SK-N-SH (cell line): ENCODE results near the gene ANKS4B. TPM values are rescaled to one million over a fixed set of nuclear protein-coding genes. Genes with fewer than 3 reads are reported as not detected.

ENCODE experiments used
- CTCF ChIA-PET: fragments of 300-600, 350-600 bp; formaldehyde crosslinking; extraction: SDS; loops from one replicate; lab custom pipeline; 2021; lab: Yijun Ruan, JAX
- POLR2A ChIA-PET: fragments of 350-600 bp; sonication (Branson Sonifier 250); formaldehyde crosslinking; extraction: SDS; loops from one replicate; lab custom pipeline; 2020; ENCODE audit warnings: antibody characterized with exemption, inconsistent platforms; lab: Yijun Ruan, JAX
- DNase-seq: peaks from one replicate; pipeline ENCODE4 v3.0.0; 2012
- H2AFZ ChIP-seq: fragments of 200-600 bp; sonication (generic); 2 replicates; pipeline ENCODE4 v1.8.1; 2016; ENCODE audit warnings: antibody characterized with exemption, mild to moderate bottlenecking, low read depth
- H3F3A ChIP-seq: fragments of 200-600 bp; sonication (generic); replicated peaks from 2 replicates; pipeline ENCODE3; 2016; ENCODE audit warnings: antibody characterized with exemption, mild to moderate bottlenecking; ENCODE audit not compliant: insufficient read depth
- H3K27ac ChIP-seq, 2 experiments: fragments of 200-500 bp in 1 of 2; fragments of 200-600 bp in 1 of 2; sonication (Bioruptor generic) in 1 of 2; sonication (generic), shearing (Covaris generic) in 1 of 2; 2 replicates each; pipeline versions ENCODE4 v1.5.1 to v1.6.1; 2014 to 2016; ENCODE audit warnings: low read depth in 2 of 2, inconsistent platforms in 1 of 2, low read length in 1 of 2, mild to moderate bottlenecking in 1 of 2, mixed read lengths in 1 of 2
- H3K27me3 ChIP-seq: fragments of 200-600 bp; sonication (generic), shearing (Covaris generic); 2 replicates; pipeline ENCODE4 v1.6.1; 2016; ENCODE audit warnings: mixed run types; ENCODE audit not compliant: insufficient read depth
- H3K36me3 ChIP-seq, 2 experiments: fragments of 200-500 bp in 1 of 2; fragments of 200-600 bp in 1 of 2; sonication (Bioruptor generic) in 1 of 2; sonication (generic) in 1 of 2; replicated peaks in 1 of 2; 2 replicates each; pipeline versions ENCODE3 to v1.5.1; 2014 to 2016; ENCODE audit warnings: low read length in 1 of 2, mild to moderate bottlenecking in 1 of 2; ENCODE audit not compliant: insufficient read depth in 2 of 2, control insufficient read depth in 1 of 2
- H3K4me1 ChIP-seq, 2 experiments: fragments of 200-500 bp in 1 of 2; fragments of 200-600 bp in 1 of 2; sonication (Bioruptor generic) in 1 of 2; sonication (generic), shearing (Covaris generic) in 1 of 2; 2 replicates each; pipeline versions ENCODE4 v1.5.1 to v1.6.1; 2014 to 2016; ENCODE audit warnings: low read depth in 1 of 2, low read length in 1 of 2, mixed run types in 1 of 2; ENCODE audit not compliant: insufficient read depth in 2 of 2, control insufficient read depth in 1 of 2
- H3K4me2 ChIP-seq: fragments of 200-600 bp; sonication (generic), shearing (Covaris generic); 2 replicates; pipeline ENCODE4 v1.6.1; 2017; ENCODE audit warnings: mixed run types
- H3K4me3 ChIP-seq, 2 experiments: fragments of 200-500 bp in 1 of 2; fragments of 200-600 bp in 1 of 2; sonication (Bioruptor generic) in 1 of 2; sonication (generic), shearing (Covaris generic) in 1 of 2; 2 replicates each; pipeline versions ENCODE4 v1.5.1 to v1.8.1; 2014 to 2016; ENCODE audit warnings: low read depth in 2 of 2, inconsistent platforms in 1 of 2, low read length in 1 of 2, mild to moderate bottlenecking in 1 of 2, mixed read lengths in 1 of 2, moderate library complexity in 1 of 2
- H3K79me2 ChIP-seq: fragments of 200-600 bp; sonication (generic); 2 replicates; pipeline ENCODE4 v1.8.1; 2017; ENCODE audit warnings: mild to moderate bottlenecking; ENCODE audit not compliant: insufficient read depth
- H3K9ac ChIP-seq: fragments of 200-600 bp; sonication (generic); 2 replicates; pipeline ENCODE4 v1.6.1; 2017; ENCODE audit warnings: mixed run types
- H3K9me2 ChIP-seq: fragments of 200-600 bp; sonication (generic); 2 replicates; pipeline ENCODE4 v1.6.1; 2017; ENCODE audit warnings: mixed run types
- H3K9me3 ChIP-seq: fragments of 200-600 bp; sonication (generic); 2 replicates; pipeline ENCODE4 v1.6.1; 2017; ENCODE audit warnings: mixed run types, mild to moderate bottlenecking, moderate library complexity
- H4K20me1 ChIP-seq: fragments of 200-600 bp; sonication (generic); 2 replicates; pipeline ENCODE4 v1.6.1; 2017; ENCODE audit warnings: mild to moderate bottlenecking, mixed run types; ENCODE audit not compliant: insufficient read depth
- CHD2 ChIP-seq: fragments of 150-350 bp; IDR thresholded peaks from 2 replicates; pipeline ENCODE4 v1.6.1; 2018; ENCODE audit warnings: low read length; ENCODE audit not compliant: partially characterized antibody
- CTCF ChIP-seq: fragments of 200-600 bp; sonication (generic); IDR thresholded peaks from 2 replicates; pipeline ENCODE4 v1.6.1; 2017; ENCODE audit warnings: antibody characterized with exemption, mild to moderate bottlenecking, moderate library complexity
- ELF1 ChIP-seq: IDR thresholded peaks from 2 replicates; pipeline ENCODE4 v1.4.0; 2012
- EP300 ChIP-seq, 2 experiments: IDR thresholded peaks; 2 replicates each; pipeline versions ENCODE4 v1.4.0 to v1.6.1; 2012; ENCODE audit warnings: borderline replicate concordance in 1 of 2, low read depth in 1 of 2, low read length in 1 of 2
- FOXJ3 ChIP-seq: sonication (generic); formaldehyde crosslinking; IDR thresholded peaks from 2 replicates; pipeline ENCODE4 v1.5.1; 2020; ENCODE audit warnings: mild to moderate bottlenecking, missing genetic modification reagents
- FOXM1 ChIP-seq: IDR thresholded peaks from 2 replicates; pipeline ENCODE4 v1.4.0; 2012; ENCODE audit warnings: low read depth, mild to moderate bottlenecking
- GABPA ChIP-seq: IDR thresholded peaks from 2 replicates; pipeline ENCODE4 v1.4.0; 2012; ENCODE audit warnings: low read depth, mild to moderate bottlenecking
- IRF3 ChIP-seq: fragments of 150-350 bp; IDR thresholded peaks from 2 replicates; pipeline ENCODE4 v1.6.1; 2016; ENCODE audit warnings: mild to moderate bottlenecking, low read depth, low read length
- JUND ChIP-seq: IDR thresholded peaks from 2 replicates; pipeline ENCODE4 v1.4.0; 2012
- MXI1 ChIP-seq: IDR thresholded peaks from 2 replicates; pipeline ENCODE4 v1.6.1; 2012; ENCODE audit warnings: mild to moderate bottlenecking, low read depth, low read length, improper control_type of control experiment
- NFIC ChIP-seq: IDR thresholded peaks from 2 replicates; pipeline ENCODE4 v1.4.0; 2012; ENCODE audit warnings: borderline replicate concordance
- PBX3 ChIP-seq: IDR thresholded peaks from 2 replicates; pipeline ENCODE4; 2012
- REST ChIP-seq: IDR thresholded peaks from 2 replicates; pipeline ENCODE4 v1.6.1; 2012; ENCODE audit warnings: mild to moderate bottlenecking, low read depth, low read length, moderate library complexity
- RFX5 ChIP-seq: IDR thresholded peaks from 2 replicates; pipeline ENCODE4 v1.6.1; 2012; ENCODE audit warnings: mild to moderate bottlenecking, improper control_type of control experiment, low read length
- RXRA ChIP-seq: IDR thresholded peaks from 2 replicates; pipeline ENCODE4 v1.4.0; 2012; ENCODE audit warnings: low read depth, mild to moderate bottlenecking, borderline replicate concordance
- SMC3 ChIP-seq: IDR thresholded peaks from 2 replicates; pipeline ENCODE4 v1.6.1; 2012; ENCODE audit warnings: low read depth, low read length, improper control_type of control experiment
- USF1 ChIP-seq: IDR thresholded peaks from 2 replicates; pipeline ENCODE4 v1.4.0; 2012; ENCODE audit warnings: low read depth, borderline replicate concordance
- ZBTB33 ChIP-seq: IDR thresholded peaks from 2 replicates; pipeline ENCODE4 v1.4.0; 2012; ENCODE audit warnings: low read depth, borderline replicate concordance
- WGBS: methylation state at CpG from one replicate; pipeline ENCODE4 v1.1.6; 2017; ENCODE audit warnings: low lambda C conversion rate; 5-methylcytosine and 5-hydroxymethylcytosine counted together
- polyA plus RNA-seq, 3 experiments: library from polyadenylated mRNA; depleted of rRNA; stranded (reverse); fragments of >200 nt; gene quantifications; 2 replicates each; pipeline ENCODE4 v1.2.3, GENCODE V29; 2012

Gene ANKS4B
- polyA plus RNA-seq, 1 of the 3 experiments (the other 2 are of a cell fraction): not detected

- Histone ChIP-seq H4K20me1 (no peaks in the 10 kb centered on the region), H3F3A (no peaks in the 10 kb centered on the region), H3K4me3 (no peak overlapping the region), H3K36me3 (no peaks in the 10 kb centered on the region), H3K9ac (no peak overlapping the region), H3K27ac (no peak overlapping the region), H3K4me2 (no peak overlapping the region), H3K4me1 (no peaks in the 10 kb centered on the region), H3K9me2 (no peaks in the 10 kb centered on the region), H2AFZ (no peak overlapping the region), H3K9me3 (no peaks in the 10 kb centered on the region), H3K27me3 (no peaks in the 10 kb centered on the region; the same call in 1 of the 2 replicates), H3K79me2 (no peaks in the 10 kb centered on the region)
- 42% methylated on average over 15 of the region's 15 CpGs for WGBS
- POLR2A ChIA-PET: no interaction called here
- no peak for DNase-seq
- CTCF ChIA-PET: interaction anchor here (1.0 kb wide), 1 partner anchor 28 kb away, joined by 3 read pairs; the partner anchor contains the start of gene CRYM
- TF ChIP-seq GABPA: no peak
- no peak for TF ChIP-seq FOXM1
- TF ChIP-seq REST: no peak
- no peak for TF ChIP-seq IRF3
- no peak for TF ChIP-seq JUND
- TF ChIP-seq RFX5: no peak
- no peak for TF ChIP-seq CTCF
- TF ChIP-seq EP300 (IDR thresholded peaks at IDR 0.05; ENCODE audit: borderline replicate concordance in 1 of 2, low read depth in 1 of 2, low read length in 1 of 2): no peak
- TF ChIP-seq ZBTB33: no peak
- TF ChIP-seq MXI1: no peak
- TF ChIP-seq CHD2: no peak
- TF ChIP-seq RXRA: no peak
- TF ChIP-seq USF1: no peak
- no peak for TF ChIP-seq ELF1
- TF ChIP-seq FOXJ3: no peak
- TF ChIP-seq PBX3: no peak
- no peak for TF ChIP-seq SMC3
- TF ChIP-seq NFIC: no peak
Measured at GRCh38 chr16:21250072-21250923, 16.8 kb downstream of the ANKS4B start.
